ENCODE results near the gene DNAH1. TPM values are rescaled to one million over a fixed set of nuclear protein-coding genes. Genes with fewer than 3 reads are reported as not detected.

Gene DNAH1
- total RNA-seq, 1 experiment from 2014 or later: 3.0 TPM

- peaks cover 8% of the 10 kb centered on the region for H3K4me1 Mint-ChIP-seq (ENCODE audit: insufficient read depth, unreplicated experiment)
- ChIA-PET POLR2A (interaction anchor here (1.1 kb wide), 1 partner anchor 19 kb away, joined by 3 read pairs; no protein-coding TSS in a partner anchor), CTCF (interaction anchor here (0.5 to 17.8 kb wide), 10 partner anchors 9 to 790 kb away, joined by 3 to 278 read pairs (median 14); partner anchors contain the start of gene SEMA3G)
- H3K4me3 Mint-ChIP-seq (ENCODE audit: unreplicated experiment): no peak overlapping the region
- no TSS peak for BruUV-seq (replicated peaks)
- TF ChIP-seq CTCF (IDR thresholded peaks at IDR 0.05; ENCODE audit: unreplicated experiment): no peak
- intact Hi-C loops (cut with micrococcal nuclease): loop anchor here (2.0 kb wide), 1 partner anchor 643 kb away; no protein-coding TSS in a partner anchor
- peaks cover 11% of the 10 kb centered on the region for H3K27me3 Mint-ChIP-seq (ENCODE audit: insufficient read depth, unreplicated experiment)
- no peaks in the 10 kb centered on the region for H3K36me3 Mint-ChIP-seq (ENCODE audit: insufficient read depth, unreplicated experiment)
- H3K9me3 Mint-ChIP-seq (ENCODE audit: unreplicated experiment): no peaks in the 10 kb centered on the region
- H3K27ac Mint-ChIP-seq (ENCODE audit: low read depth, unreplicated experiment): no peak overlapping the region
- DNase-seq (ENCODE audit: unreplicated experiment): no peak
Measured at GRCh38 chr3:52429779-52430415, 113.8 kb downstream of the DNAH1 start.

- peaks cover 11% of the 10 kb centered on the region for H3K27me3 Mint-ChIP-seq (ENCODE audit: insufficient read depth, unreplicated experiment)
- BruUV-seq (replicated peaks): no TSS peak
Measured at GRCh38 chr3:52430416-52430810, 114.3 kb downstream of the DNAH1 start.

GRCh38 chr3:52431459-52432223, 115.5 kb downstream of the DNAH1 start:
- intact Hi-C loops (cut with micrococcal nuclease): no loop called here
- H3K27ac Mint-ChIP-seq (ENCODE audit: low read depth, unreplicated experiment): no peak overlapping the region
- DNase-seq (ENCODE audit: unreplicated experiment): no peak
- TF ChIP-seq CTCF (IDR thresholded peaks at IDR 0.05; ENCODE audit: unreplicated experiment): no peak
- BruUV-seq (replicated peaks): no TSS peak
- ChIA-PET CTCF (interaction anchor here (0.7 to 17.8 kb wide), 3 partner anchors 9 to 19 kb away, joined by 3 to 278 read pairs (median 4); partner anchors contain the start of gene SEMA3G), POLR2A (interaction anchor here (0.6 to 0.7 kb wide), 2 partner anchors 16 to 123 kb away, joined by 3 read pairs; no protein-coding TSS in a partner anchor)
- peaks cover 8% of the 10 kb centered on the region for H3K4me1 Mint-ChIP-seq (ENCODE audit: insufficient read depth, unreplicated experiment)
- H3K36me3 Mint-ChIP-seq (ENCODE audit: insufficient read depth, unreplicated experiment): no peaks in the 10 kb centered on the region
- H3K4me3 Mint-ChIP-seq (ENCODE audit: unreplicated experiment): no peak overlapping the region
- H3K9me3 Mint-ChIP-seq (ENCODE audit: unreplicated experiment): no peaks in the 10 kb centered on the region
- H3K27me3 Mint-ChIP-seq (ENCODE audit: insufficient read depth, unreplicated experiment): peaks cover 11% of the 10 kb centered on the region

More at GRCh38 chr3:52430416-52430810, 114.3 kb downstream of the DNAH1 start:
- no peak for TF ChIP-seq CTCF (IDR thresholded peaks at IDR 0.05; ENCODE audit: unreplicated experiment)
- Mint-ChIP-seq H3K4me3 (ENCODE audit: unreplicated experiment) (no peak overlapping the region), H3K9me3 (ENCODE audit: unreplicated experiment) (no peaks in the 10 kb centered on the region), H3K36me3 (ENCODE audit: insufficient read depth, unreplicated experiment) (no peaks in the 10 kb centered on the region), H3K4me1 (ENCODE audit: insufficient read depth, unreplicated experiment) (peaks cover 8% of the 10 kb centered on the region), H3K27ac (ENCODE audit: low read depth, unreplicated experiment) (no peak overlapping the region)
- ChIA-PET POLR2A (interaction anchor here (1.1 kb wide), 1 partner anchor 18 kb away, joined by 3 read pairs; no protein-coding TSS in a partner anchor), CTCF (interaction anchor here (0.5 to 17.8 kb wide), 3 partner anchors 9 to 789 kb away, joined by 3 to 278 read pairs (median 35); partner anchors contain the start of gene SEMA3G)
- intact Hi-C loops (cut with micrococcal nuclease): no loop called here
- DNase-seq (ENCODE audit: unreplicated experiment): no peak

- no TSS peak for BruUV-seq (replicated peaks)
- peaks cover 11% of the 10 kb centered on the region for H3K27me3 Mint-ChIP-seq (ENCODE audit: insufficient read depth, unreplicated experiment)
- H3K36me3 Mint-ChIP-seq (ENCODE audit: insufficient read depth, unreplicated experiment): no peaks in the 10 kb centered on the region
- CTCF ChIA-PET: interaction anchor here (0.7 to 17.8 kb wide), 2 partner anchors 8 to 14 kb away, joined by 4 to 278 read pairs; partner anchors contain the start of gene SEMA3G
- intact Hi-C loops (cut with micrococcal nuclease): no loop called here
- TF ChIP-seq CTCF (IDR thresholded peaks at IDR 0.05; ENCODE audit: unreplicated experiment): no peak
- DNase-seq (ENCODE audit: unreplicated experiment): no peak
- no peak overlapping the region for H3K27ac Mint-ChIP-seq (ENCODE audit: low read depth, unreplicated experiment)
- POLR2A ChIA-PET: interaction anchor here (0.6 to 0.7 kb wide), 2 partner anchors 15 to 124 kb away, joined by 3 read pairs; no protein-coding TSS in a partner anchor
- H3K9me3 Mint-ChIP-seq (ENCODE audit: unreplicated experiment): no peaks in the 10 kb centered on the region
- peaks cover 8% of the 10 kb centered on the region for H3K4me1 Mint-ChIP-seq (ENCODE audit: insufficient read depth, unreplicated experiment)
- H3K4me3 Mint-ChIP-seq (ENCODE audit: unreplicated experiment): no peak overlapping the region
Measured at GRCh38 chr3:52432225-52432624, 116.1 kb downstream of the DNAH1 start.

Data from MCF 10A (cell line).